ENCODE results near the gene MTHFD1L.
"Not testable (repeated sequence)": the region's sequence is repeated elsewhere in the genome, so short reads cannot be mapped to it uniquely, and the experiment has no call there.

The MTHFD1L gene

DNA sequence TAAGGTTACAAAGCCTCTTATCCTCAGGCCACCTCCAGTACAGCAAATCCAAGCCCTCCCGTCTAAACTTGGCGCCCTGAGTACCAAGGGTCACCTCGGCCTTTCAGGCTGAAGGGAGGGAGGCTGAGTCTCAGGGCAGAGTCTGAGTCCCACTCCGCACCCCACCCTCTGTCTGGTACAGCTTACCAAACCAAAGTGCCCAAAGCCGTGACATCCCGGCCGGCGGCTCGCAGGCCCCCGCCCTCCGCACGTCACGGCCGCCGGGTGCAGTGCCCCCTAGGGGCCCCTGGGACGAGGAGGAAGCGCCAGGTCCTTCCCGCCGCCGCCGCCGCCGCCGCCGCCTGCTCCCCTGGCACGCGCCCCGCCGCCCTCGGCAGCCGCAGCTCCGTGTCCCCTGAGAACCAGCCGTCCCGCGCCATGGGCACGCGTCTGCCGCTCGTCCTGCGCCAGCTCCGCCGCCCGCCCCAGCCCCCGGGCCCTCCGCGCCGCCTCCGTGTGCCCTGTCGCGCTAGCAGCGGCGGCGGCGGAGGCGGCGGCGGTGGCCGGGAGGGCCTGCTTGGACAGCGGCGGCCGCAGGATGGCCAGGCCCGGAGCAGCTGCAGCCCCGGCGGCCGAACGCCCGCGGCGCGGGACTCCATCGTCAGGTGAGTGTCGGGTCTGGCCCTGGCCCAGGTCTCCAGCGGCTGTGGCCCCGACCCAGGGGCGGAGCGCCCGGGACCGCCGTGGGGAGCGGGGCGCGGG lies at the start of gene MTHFD1L:
MTHFD1L (plus strand) TSS at position 297 of the 741 bp plus-strand sequence; CDS start at position 418, 121 bp downstream.
- peaks cover 8% of the 10 kb centered on the region; the same call in 1 of the 2 replicates for H3K4me1 ChIP-seq (ENCODE audit: control insufficient read depth, insufficient read depth, low read length)
- H3K9me3 ChIP-seq (ENCODE audit: control insufficient read depth, insufficient read depth, low read depth, low read length) = no peaks in the 10 kb centered on the region
- H3K9ac ChIP-seq (ENCODE audit: low read length) = peak within 1 kb of the TSS; percentile 87
- H3K27ac ChIP-seq (ENCODE audit: low read depth, low read length) = peak within 1 kb of the TSS; percentile 92
- no peaks in the 10 kb centered on the region for H3K27me3 ChIP-seq (ENCODE audit: control insufficient read depth, insufficient read depth, low read length)
- peak within 1 kb of the TSS; percentile 64 for H3K4me3 ChIP-seq (ENCODE audit: low read depth, low read length)
- no peaks in the 10 kb centered on the region; the same call in 1 of the 2 replicates for H3K36me3 ChIP-seq (ENCODE audit: control insufficient read depth, insufficient read depth, low read length)

DNA sequence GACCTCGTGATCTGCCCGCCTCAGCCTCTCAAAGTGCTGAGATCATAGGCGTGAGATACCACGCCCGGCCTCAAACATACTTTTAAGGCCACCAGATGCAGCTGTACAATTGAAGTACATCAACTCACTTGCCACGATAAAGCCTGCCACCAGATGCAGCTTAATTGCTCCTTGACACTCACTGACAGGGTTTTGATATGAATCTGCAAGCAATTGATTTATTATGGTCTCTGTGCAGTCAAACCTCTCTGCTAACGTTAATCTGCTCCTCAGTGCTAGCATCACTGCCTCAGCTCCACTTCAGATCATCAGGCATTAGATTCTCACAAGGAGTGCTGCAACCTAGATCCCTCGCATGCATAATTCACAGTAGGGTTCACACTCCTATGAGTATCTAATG lies 48.9 kb upstream of the MTHFD1L start:
- H3K9ac ChIP-seq (ENCODE audit: low read length); H3K4me3 ChIP-seq (ENCODE audit: low read depth, low read length); H3K4me1 ChIP-seq (ENCODE audit: control insufficient read depth, insufficient read depth, low read length); H3K27me3 ChIP-seq (ENCODE audit: control insufficient read depth, insufficient read depth, low read length); H3K9me3 ChIP-seq (ENCODE audit: control insufficient read depth, insufficient read depth, low read depth, low read length); H3K36me3 ChIP-seq (ENCODE audit: control insufficient read depth, insufficient read depth, low read length); H3K27ac ChIP-seq (ENCODE audit: low read depth, low read length): not testable (repeated sequence)

DNA sequence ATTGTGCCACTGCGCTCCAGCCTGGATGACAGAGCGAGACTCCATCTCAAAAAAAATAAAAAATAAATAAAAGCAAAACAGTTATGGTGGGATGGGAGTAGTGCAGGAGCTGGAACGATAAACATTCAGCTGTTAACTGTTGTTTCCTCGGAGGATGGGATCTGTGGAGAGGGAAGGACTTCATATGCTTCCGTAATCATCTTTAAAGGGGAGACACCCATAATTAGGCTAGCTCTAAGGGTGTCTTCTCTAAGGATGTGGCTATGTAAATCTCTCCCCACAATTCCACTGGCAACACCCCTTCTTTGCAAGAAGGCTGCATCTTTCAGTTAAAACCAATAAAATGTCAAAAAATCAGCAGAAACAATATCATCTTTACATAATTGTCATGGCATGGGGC lies 42.6 kb upstream of the MTHFD1L start:
- Histone ChIP-seq H3K9me3 (ENCODE audit: control insufficient read depth, insufficient read depth, low read depth, low read length) (no peaks in the 10 kb centered on the region), H3K27me3 (ENCODE audit: control insufficient read depth, insufficient read depth, low read length) (no peaks in the 10 kb centered on the region), H3K9ac (ENCODE audit: low read length) (no peak overlapping the region), H3K4me1 (ENCODE audit: control insufficient read depth, insufficient read depth, low read length) (no peaks in the 10 kb centered on the region), H3K4me3 (ENCODE audit: low read depth, low read length) (no peak overlapping the region), H3K36me3 (ENCODE audit: control insufficient read depth, insufficient read depth, low read length) (no peaks in the 10 kb centered on the region), H3K27ac (ENCODE audit: low read depth, low read length) (no peak overlapping the region)

DNA sequence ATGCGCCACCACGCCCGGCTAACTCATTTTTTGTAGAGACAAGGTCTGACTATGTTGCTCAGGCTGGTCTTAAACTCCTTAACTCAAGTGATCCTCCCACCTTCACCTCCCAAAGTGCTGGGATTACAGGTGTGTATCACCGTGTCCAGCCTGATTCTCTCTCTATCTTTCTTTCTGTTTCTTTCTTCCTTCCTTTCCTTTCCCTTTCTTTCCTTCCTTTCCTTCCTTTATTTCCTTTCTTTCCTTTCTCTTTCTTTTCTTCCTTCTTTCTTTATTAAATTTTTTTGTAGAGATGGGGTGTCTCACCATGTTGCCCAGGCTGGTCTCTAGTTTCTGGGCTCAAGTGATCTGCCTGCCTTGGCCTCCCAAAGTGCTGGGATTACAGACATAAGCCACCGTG lies 38.7 kb upstream of the MTHFD1L start:
- Histone ChIP-seq H3K9ac (ENCODE audit: low read length) (no peak overlapping the region), H3K27ac (ENCODE audit: low read depth, low read length) (no peak overlapping the region), H3K36me3 (ENCODE audit: control insufficient read depth, insufficient read depth, low read length) (no peaks in the 10 kb centered on the region), H3K9me3 (ENCODE audit: control insufficient read depth, insufficient read depth, low read depth, low read length) (no peaks in the 10 kb centered on the region), H3K27me3 (ENCODE audit: control insufficient read depth, insufficient read depth, low read length) (no peaks in the 10 kb centered on the region), H3K4me3 (ENCODE audit: low read depth, low read length) (no peak overlapping the region), H3K4me1 (ENCODE audit: control insufficient read depth, insufficient read depth, low read length) (no peaks in the 10 kb centered on the region)

DNA sequence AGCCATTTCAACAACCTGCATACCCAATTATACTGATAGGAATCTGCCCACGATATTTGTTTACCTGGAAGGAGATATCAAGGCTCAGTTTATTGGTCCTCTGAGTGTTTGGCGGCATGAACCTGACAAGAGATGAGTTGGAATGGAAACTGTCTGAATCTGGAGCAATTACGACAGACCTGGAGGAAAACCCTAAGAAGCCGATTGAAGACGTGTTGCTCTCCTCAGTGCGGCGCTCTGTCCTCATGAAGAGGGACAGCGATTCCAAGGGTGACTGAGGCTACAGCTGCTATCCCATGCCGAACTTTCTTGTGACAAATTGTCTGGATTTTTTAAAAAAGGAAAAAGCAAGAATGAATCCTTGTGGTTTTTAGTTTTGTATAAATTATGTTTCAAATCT lies 37.4 kb upstream of the MTHFD1L start:
- H3K9ac ChIP-seq (ENCODE audit: low read length); H3K4me3 ChIP-seq (ENCODE audit: low read depth, low read length); H3K27ac ChIP-seq (ENCODE audit: low read depth, low read length); H3K36me3 ChIP-seq (ENCODE audit: control insufficient read depth, insufficient read depth, low read length); H3K9me3 ChIP-seq (ENCODE audit: control insufficient read depth, insufficient read depth, low read depth, low read length); H3K4me1 ChIP-seq (ENCODE audit: control insufficient read depth, insufficient read depth, low read length); H3K27me3 ChIP-seq (ENCODE audit: control insufficient read depth, insufficient read depth, low read length): not testable (repeated sequence)

DNA sequence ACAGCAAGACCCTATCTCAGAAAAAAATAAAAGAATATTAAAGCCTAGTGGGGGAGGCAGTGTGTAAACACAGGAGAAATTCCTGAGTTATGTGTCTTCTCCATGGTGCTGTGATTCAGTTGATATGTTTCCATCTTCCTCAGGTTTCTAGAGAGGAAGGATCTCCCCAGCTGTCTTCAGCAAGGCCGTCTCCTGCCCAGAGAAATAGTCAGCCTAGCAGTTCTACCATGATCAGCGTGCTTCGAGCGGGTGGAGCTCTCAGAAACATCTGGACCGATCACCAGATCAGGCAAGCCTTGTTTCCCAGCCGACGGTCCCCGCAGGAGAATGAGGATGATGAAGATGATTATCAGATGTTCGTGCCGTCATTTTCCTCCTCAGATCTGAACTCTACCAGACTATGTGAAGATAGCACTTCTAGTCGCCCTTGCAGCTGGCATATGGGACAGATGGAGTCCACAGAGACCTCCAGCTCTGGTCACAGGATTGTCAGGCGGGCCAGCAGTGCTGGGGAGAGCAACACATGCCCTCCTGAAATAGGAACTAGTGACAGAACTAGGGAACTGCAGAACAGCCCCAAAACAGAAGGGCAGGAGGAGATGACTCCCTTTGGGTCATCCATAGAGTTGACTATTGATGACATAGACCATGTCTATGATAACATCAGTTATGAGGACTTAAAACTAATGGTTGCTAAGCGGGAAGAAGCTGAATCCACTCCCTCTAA lies 34.9 kb upstream of the MTHFD1L start:
- Histone ChIP-seq H3K27me3 (ENCODE audit: control insufficient read depth, insufficient read depth, low read length) (no peaks in the 10 kb centered on the region), H3K27ac (ENCODE audit: low read depth, low read length) (no peak overlapping the region), H3K36me3 (ENCODE audit: control insufficient read depth, insufficient read depth, low read length) (no peaks in the 10 kb centered on the region), H3K4me3 (ENCODE audit: low read depth, low read length) (no peak overlapping the region), H3K9ac (ENCODE audit: low read length) (no peak overlapping the region), H3K9me3 (ENCODE audit: control insufficient read depth, insufficient read depth, low read depth, low read length) (no peaks in the 10 kb centered on the region), H3K4me1 (ENCODE audit: control insufficient read depth, insufficient read depth, low read length) (no peaks in the 10 kb centered on the region)

DNA sequence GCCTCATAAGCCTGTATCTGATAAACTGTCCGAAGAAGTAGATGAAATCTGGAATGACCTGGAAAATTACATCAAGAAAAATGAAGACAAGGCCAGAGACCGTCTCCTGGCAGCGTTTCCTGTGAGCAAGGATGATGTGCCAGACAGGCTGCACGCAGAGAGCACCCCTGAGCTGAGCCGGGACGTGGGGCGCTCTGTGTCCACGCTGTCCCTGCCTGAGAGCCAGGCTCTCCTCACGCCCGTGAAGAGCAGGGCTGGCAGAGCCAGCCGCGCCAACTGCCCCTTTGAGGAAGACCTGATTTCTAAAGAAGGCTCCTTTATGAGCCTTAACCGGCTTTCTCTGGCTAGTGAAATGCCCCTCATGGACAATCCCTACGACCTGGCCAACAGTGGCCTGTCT lies 33.9 kb upstream of the MTHFD1L start:
- Histone ChIP-seq H3K4me3 (ENCODE audit: low read depth, low read length) (no peak overlapping the region), H3K27ac (ENCODE audit: low read depth, low read length) (no peak overlapping the region), H3K9ac (ENCODE audit: low read length) (no peak overlapping the region), H3K9me3 (ENCODE audit: control insufficient read depth, insufficient read depth, low read depth, low read length) (no peaks in the 10 kb centered on the region), H3K4me1 (ENCODE audit: control insufficient read depth, insufficient read depth, low read length) (no peaks in the 10 kb centered on the region), H3K36me3 (ENCODE audit: control insufficient read depth, insufficient read depth, low read length) (no peaks in the 10 kb centered on the region), H3K27me3 (ENCODE audit: control insufficient read depth, insufficient read depth, low read length) (no peaks in the 10 kb centered on the region)

DNA sequence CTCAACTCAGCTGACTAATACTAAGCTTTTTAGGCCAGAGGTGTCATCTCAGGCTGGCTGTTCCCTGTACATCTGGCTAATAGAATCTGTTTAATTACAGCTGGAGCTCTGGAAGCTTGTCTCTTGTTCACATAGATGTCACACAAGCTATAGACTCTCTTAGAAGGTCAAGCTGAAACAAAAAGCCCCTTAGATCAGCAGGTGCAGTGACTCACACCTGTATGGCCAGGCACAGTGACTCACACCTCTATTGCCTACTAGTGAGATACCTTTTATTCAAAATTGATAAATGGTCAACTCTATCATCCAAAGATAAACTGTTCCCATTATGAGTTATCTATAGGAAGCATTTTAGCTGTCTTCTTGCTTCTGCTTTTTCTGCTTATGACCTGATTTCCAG lies 29.9 kb upstream of the MTHFD1L start:
- Histone ChIP-seq H3K9me3 (ENCODE audit: control insufficient read depth, insufficient read depth, low read depth, low read length) (no peaks in the 10 kb centered on the region), H3K27me3 (ENCODE audit: control insufficient read depth, insufficient read depth, low read length) (no peaks in the 10 kb centered on the region), H3K4me1 (ENCODE audit: control insufficient read depth, insufficient read depth, low read length) (no peaks in the 10 kb centered on the region), H3K4me3 (ENCODE audit: low read depth, low read length) (no peak overlapping the region), H3K36me3 (ENCODE audit: control insufficient read depth, insufficient read depth, low read length) (no peaks in the 10 kb centered on the region), H3K27ac (ENCODE audit: low read depth, low read length) (no peak overlapping the region), H3K9ac (ENCODE audit: low read length) (no peak overlapping the region)

DNA sequence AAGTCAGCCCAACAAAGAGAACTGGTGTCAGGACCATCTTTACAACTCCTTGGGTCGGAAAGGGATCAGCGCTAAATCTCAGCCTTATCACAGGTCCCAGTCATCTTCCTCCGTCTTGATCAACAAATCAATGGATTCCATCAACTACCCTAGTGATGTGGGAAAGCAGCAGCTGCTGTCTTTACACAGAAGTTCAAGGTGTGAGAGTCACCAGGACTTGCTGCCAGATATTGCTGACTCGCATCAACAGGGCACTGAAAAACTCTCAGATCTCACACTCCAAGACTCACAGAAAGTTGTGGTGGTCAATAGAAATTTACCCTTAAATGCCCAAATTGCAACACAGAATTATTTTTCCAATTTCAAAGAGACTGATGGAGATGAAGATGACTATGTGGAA lies 25.3 kb upstream of the MTHFD1L start:
- no peak overlapping the region for H3K27ac ChIP-seq (ENCODE audit: low read depth, low read length)

DNA sequence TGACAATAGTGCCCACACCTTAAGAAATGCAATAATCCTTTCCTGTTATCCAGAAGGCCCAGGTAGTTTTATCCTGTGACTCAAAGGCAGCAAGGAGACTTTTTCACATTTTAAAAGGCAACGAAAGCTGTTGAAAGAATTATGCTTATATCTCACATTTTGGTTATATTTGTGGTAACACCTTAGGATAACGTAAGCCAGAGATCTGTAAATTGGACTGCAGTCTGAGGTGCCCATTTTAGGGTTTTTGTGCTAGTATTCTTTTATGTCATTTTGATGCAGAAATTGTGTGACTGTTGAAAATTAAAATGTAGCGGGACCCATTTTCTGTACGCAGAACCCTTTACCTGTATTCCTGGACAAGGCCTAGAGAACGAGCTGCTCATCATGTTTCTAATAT lies 24.3 kb upstream of the MTHFD1L start:
- Histone ChIP-seq H3K4me1 (ENCODE audit: control insufficient read depth, insufficient read depth, low read length) (no peaks in the 10 kb centered on the region), H3K9me3 (ENCODE audit: control insufficient read depth, insufficient read depth, low read depth, low read length) (no peaks in the 10 kb centered on the region), H3K4me3 (ENCODE audit: low read depth, low read length) (no peak overlapping the region), H3K9ac (ENCODE audit: low read length) (no peak overlapping the region), H3K27me3 (ENCODE audit: control insufficient read depth, insufficient read depth, low read length) (no peaks in the 10 kb centered on the region), H3K36me3 (ENCODE audit: control insufficient read depth, insufficient read depth, low read length) (no peaks in the 10 kb centered on the region), H3K27ac (ENCODE audit: low read depth, low read length) (no peak overlapping the region)

More for the DNA sequence above, 25.3 kb upstream of the MTHFD1L start:
- Histone ChIP-seq H3K4me1 (ENCODE audit: control insufficient read depth, insufficient read depth, low read length) (no peaks in the 10 kb centered on the region), H3K27me3 (ENCODE audit: control insufficient read depth, insufficient read depth, low read length) (no peaks in the 10 kb centered on the region), H3K4me3 (ENCODE audit: low read depth, low read length) (no peak overlapping the region), H3K36me3 (ENCODE audit: control insufficient read depth, insufficient read depth, low read length) (no peaks in the 10 kb centered on the region), H3K9ac (ENCODE audit: low read length) (no peak overlapping the region), H3K9me3 (ENCODE audit: control insufficient read depth, insufficient read depth, low read depth, low read length) (no peaks in the 10 kb centered on the region)

DNA sequence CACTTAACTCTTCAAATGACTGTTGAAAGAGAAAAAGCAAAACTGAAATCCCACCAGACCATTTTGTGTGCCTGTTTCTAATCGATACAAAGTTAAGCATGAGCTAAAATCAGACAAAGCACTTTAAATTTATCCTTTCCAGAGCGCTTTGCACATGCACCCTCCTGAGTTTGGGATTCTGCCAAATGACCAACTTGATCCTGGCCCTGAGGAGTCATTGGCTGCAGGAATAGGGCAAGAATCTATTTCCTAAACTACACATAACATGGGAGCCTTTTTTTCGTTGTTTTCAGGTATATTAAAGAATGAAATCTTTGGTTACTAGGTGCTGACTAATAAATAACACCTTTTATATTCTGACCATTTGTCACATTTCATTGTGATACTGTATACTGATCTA lies 23.8 kb upstream of the MTHFD1L start:
- H3K27me3 ChIP-seq (ENCODE audit: control insufficient read depth, insufficient read depth, low read length) = no peaks in the 10 kb centered on the region

More for the DNA sequence above, 23.8 kb upstream of the MTHFD1L start:
- Histone ChIP-seq H3K9ac (ENCODE audit: low read length) (no peak overlapping the region), H3K9me3 (ENCODE audit: control insufficient read depth, insufficient read depth, low read depth, low read length) (no peaks in the 10 kb centered on the region), H3K36me3 (ENCODE audit: control insufficient read depth, insufficient read depth, low read length) (no peaks in the 10 kb centered on the region), H3K4me3 (ENCODE audit: low read depth, low read length) (no peak overlapping the region), H3K4me1 (ENCODE audit: control insufficient read depth, insufficient read depth, low read length) (no peaks in the 10 kb centered on the region), H3K27ac (ENCODE audit: low read depth, low read length) (no peak overlapping the region)

Data from HUES6 (cell line).